ENCODE data around the gene RPS6KA2. TPM values are rescaled to one million over a fixed set of nuclear protein-coding genes. Genes with fewer than 3 reads are reported as not detected.
A peak's percentile ranks its signal among the peaks of the same experiment; 100 is the strongest.
"Not testable (repeated sequence)": the region's sequence is repeated elsewhere in the genome, so short reads cannot be mapped to it uniquely, and the experiment has no call there.

Gene RPS6KA2
- total and polyA plus RNA-seq, 2 experiments from 2014 or later: 19.3 to 24.0 TPM

DNA sequence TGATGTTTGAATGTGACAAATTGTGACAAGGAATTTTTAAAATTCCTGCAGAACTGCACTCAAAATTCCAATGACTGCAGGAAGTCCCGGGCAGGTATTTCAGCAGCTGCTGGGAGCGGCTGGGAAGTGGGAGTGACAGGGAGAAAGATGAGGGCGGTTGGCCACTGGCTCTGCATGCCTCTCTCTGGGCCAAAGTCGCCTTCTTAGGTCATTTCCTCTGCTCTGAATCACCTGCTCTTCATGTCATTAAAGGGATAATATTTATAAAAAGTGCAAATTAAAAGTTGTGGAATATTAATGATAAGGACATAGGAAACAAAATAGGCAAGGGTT, 84.5 kb downstream of the RPS6KA2 start:
- Histone ChIP-seq H3K27me3 (no peaks in the 10 kb centered on the region), H3K4me1 (ENCODE audit: low read depth) (no peaks in the 10 kb centered on the region), H3K36me3 (no peaks in the 10 kb centered on the region), H3K4me3 (no peak overlapping the region), H3K9me3 (ENCODE audit: low read depth) (no peaks in the 10 kb centered on the region), H3K27ac (no peak overlapping the region)
- TF ChIP-seq, protein P1, sequence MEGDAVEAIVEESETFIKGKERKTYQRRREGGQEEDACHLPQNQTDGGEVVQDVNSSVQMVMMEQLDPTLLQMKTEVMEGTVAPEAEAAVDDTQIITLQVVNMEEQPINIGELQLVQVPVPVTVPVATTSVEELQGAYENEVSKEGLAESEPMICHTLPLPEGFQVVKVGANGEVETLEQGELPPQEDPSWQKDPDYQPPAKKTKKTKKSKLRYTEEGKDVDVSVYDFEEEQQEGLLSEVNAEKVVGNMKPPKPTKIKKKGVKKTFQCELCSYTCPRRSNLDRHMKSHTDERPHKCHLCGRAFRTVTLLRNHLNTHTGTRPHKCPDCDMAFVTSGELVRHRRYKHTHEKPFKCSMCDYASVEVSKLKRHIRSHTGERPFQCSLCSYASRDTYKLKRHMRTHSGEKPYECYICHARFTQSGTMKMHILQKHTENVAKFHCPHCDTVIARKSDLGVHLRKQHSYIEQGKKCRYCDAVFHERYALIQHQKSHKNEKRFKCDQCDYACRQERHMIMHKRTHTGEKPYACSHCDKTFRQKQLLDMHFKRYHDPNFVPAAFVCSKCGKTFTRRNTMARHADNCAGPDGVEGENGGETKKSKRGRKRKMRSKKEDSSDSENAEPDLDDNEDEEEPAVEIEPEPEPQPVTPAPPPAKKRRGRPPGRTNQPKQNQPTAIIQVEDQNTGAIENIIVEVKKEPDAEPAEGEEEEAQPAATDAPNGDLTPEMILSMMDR (IDR thresholded peaks at IDR 0.05; ENCODE audit: low read depth, low read length): no peak
- peak in 1 of 2 donors; percentile 7 for DNase-seq (ENCODE audit: low read depth in 1 of 2, low spot score in 1 of 2)

DNA sequence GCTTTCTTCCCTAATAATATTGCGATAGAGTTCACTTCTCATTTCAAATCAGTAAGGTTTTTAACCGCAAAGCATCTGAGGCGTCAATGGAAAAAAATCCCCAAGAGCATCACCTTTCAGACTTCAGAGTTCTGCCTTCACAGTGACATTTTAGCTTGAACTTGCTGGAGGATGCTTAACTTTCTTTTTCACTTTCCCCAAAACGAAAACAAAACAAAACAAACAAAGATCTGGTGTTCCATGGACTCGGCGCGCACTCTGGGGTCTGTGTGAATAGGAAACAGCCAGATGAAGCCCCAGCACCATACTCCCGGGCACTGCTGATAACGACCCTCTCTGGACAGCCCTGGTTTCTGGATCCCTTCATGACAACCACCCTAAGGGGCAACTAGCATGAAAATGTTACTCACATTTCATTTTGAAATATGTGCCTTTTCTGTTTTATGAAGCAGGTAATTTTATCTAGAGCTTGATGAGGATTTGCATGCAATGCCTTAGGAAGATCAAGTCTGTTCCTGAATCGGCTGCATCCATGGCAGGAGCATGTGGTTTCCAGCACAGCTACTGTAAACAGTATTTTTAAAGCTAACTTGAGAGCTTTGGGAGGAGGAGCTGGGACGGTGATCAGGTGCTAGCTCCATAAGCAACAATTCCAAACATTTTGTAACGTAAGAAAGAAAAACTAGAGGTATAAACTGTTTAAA, 85.0 kb downstream of the RPS6KA2 start:
- Histone ChIP-seq H3K36me3 (no peaks in the 10 kb centered on the region), H3K4me1 (ENCODE audit: low read depth) (no peaks in the 10 kb centered on the region), H3K4me3 (no peak overlapping the region), H3K9me3 (ENCODE audit: low read depth) (no peaks in the 10 kb centered on the region), H3K27ac (no peak overlapping the region), H3K27me3 (no peaks in the 10 kb centered on the region)
- no peak for DNase-seq (ENCODE audit: low read depth in 1 of 2, low spot score in 1 of 2)
- TF ChIP-seq, protein P1 (IDR thresholded peaks at IDR 0.05; ENCODE audit: low read depth, low read length): no peak

DNA sequence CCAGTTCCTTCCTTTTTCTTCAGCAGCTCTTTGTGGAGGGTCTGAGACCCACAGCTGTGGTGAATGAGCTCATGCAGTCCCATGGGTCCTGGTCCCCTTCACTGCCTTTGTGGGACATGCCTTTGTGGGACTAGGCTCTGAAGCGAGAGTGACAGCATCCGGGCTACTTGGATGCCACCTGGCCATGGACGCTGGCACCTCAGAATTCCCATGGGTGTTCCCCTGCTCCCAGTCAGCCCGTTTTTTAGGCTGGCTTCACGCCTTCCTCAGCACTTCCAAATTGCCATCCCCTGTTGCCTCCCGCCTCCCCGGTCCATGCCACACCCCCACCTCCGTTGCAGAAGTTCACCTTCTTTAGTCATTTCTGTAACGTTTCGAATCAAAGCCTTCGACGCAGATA, 85.7 kb downstream of the RPS6KA2 start:
- Histone ChIP-seq H3K36me3 (no peaks in the 10 kb centered on the region), H3K4me1 (ENCODE audit: low read depth) (no peaks in the 10 kb centered on the region), H3K4me3 (no peak overlapping the region), H3K27me3 (no peaks in the 10 kb centered on the region), H3K9me3 (ENCODE audit: low read depth) (no peaks in the 10 kb centered on the region), H3K27ac (no peak overlapping the region)
- DNase-seq (ENCODE audit: low read depth in 1 of 2, low spot score in 1 of 2): no peak
- TF ChIP-seq, protein P1 (IDR thresholded peaks at IDR 0.05; ENCODE audit: low read depth, low read length): no peak

DNA sequence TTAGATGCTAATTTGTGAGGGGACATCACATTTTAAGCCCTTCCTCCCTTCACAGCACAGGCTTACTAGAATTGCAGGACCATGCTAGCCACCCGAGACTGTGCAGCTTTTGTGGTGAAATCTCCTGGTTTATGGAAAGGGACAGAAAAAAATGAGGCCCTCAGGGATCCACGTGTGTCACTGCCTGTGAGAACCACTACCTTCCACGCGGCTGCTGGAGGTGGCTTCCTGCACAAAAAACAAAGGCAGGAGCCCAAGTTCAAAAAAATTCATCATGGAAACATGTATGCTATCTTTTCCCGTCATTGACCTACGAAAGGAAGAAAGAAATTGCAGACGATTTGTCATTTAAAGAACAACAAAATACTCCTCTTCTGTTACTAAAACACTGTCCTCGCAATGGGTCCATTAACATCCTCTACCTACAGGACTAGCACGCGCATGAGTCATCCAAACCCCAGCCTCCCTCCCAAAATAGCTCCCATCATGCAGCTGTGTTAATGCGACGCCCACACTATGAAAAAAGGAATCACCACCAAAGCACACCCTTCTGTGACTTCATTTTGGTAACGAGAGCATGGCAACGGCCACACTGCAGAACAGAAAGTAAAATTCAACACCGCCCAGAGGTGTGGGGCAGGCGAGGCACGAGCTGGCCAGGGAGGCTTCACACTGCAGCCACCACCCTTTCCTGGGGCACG, 86.3 kb downstream of the RPS6KA2 start:
- TF ChIP-seq, protein P1 (IDR thresholded peaks at IDR 0.05; ENCODE audit: low read depth, low read length): no peak
- Histone ChIP-seq H3K27ac (no peak overlapping the region), H3K4me3 (no peak overlapping the region), H3K27me3 (no peaks in the 10 kb centered on the region), H3K36me3 (no peaks in the 10 kb centered on the region), H3K4me1 (ENCODE audit: low read depth) (no peaks in the 10 kb centered on the region), H3K9me3 (ENCODE audit: low read depth) (no peaks in the 10 kb centered on the region)
- no peak for DNase-seq (ENCODE audit: low read depth in 1 of 2, low spot score in 1 of 2)

DNA sequence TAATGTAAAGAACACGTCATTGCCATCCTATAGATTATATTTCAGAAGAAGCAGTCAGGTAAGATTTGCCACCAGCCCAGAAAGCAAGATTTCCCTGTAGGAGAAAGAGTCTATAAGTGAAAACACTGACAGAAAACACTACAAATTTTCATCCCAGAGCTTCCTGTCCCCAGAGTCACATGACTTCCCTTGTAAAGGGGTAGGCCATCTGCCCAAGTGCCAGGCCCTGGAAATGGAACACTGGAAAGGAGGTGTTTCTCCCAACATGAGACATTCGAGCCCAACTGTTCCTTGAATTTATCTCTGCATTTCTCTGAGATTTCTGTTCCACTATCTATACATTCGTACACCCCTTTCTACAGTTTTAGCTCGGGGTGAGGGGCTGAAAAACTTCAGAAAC, 87.5 kb downstream of the RPS6KA2 start:
- no peak overlapping the region for H3K27ac ChIP-seq
- H3K9me3 ChIP-seq (ENCODE audit: low read depth): no peaks in the 10 kb centered on the region
- no peak for DNase-seq (ENCODE audit: low read depth in 1 of 2, low spot score in 1 of 2)
- no peaks in the 10 kb centered on the region for H3K36me3 ChIP-seq
- TF ChIP-seq, protein P1 (IDR thresholded peaks at IDR 0.05; ENCODE audit: low read depth, low read length): no peak
- no peak overlapping the region for H3K4me3 ChIP-seq
- no peaks in the 10 kb centered on the region for H3K4me1 ChIP-seq (ENCODE audit: low read depth)
- no peaks in the 10 kb centered on the region for H3K27me3 ChIP-seq

DNA sequence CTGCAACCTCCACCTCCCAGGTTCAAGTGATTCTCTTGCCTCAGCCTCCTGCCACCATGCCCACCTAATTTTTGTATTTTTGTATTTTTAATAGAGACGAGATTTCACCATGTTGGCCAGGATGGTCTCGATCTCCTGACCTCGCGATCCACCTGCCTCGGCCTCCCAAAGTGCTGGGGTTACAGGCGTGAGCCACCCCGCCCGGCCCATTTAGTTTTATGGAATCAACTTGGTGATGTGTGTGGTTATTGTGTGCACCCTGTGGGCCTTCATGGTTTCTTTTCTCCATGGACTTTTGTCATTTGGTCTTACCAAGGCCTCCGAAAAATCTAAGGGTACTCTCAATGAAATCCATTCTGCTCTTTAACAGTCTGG, 88.1 kb downstream of the RPS6KA2 start:
- not testable (repeated sequence) for H3K36me3 ChIP-seq; H3K4me3 ChIP-seq; H3K9me3 ChIP-seq (ENCODE audit: low read depth); DNase-seq (ENCODE audit: low read depth in 1 of 2, low spot score in 1 of 2); H3K27ac ChIP-seq; H3K4me1 ChIP-seq (ENCODE audit: low read depth); H3K27me3 ChIP-seq
